ENCODE data around the gene EDNRA. TPM values are rescaled to one million over a fixed set of nuclear protein-coding genes. Genes with fewer than 3 reads are reported as not detected.

EDNRA gene
- polyA plus RNA-seq (2012; ENCODE audit: insufficient read length, low read depth), result 21.1 TPM

GRCh38 chr4:147480891-147481576 is at the start of gene EDNRA:
TSS of gene EDNRA (plus strand) at chr4:147481097. CDS start at chr4:147485682, 4,585 bp downstream.
- TF ChIP-seq TAF1 (IDR thresholded peaks at IDR 0.05; ENCODE audit: borderline replicate concordance, insufficient read depth, low read length) (no peak), FOXP2 (optimal IDR thresholded peaks at IDR 0.05; ENCODE audit: borderline replicate concordance, extremely low read depth, extremely low read length, insufficient read depth) (peak; percentile 22), POLR2AphosphoS5 (IDR thresholded peaks at IDR 0.05; ENCODE audit: low read depth, low read length) (0 out of 2 replicates have a peak, but pooled peaks have one; percentile 49), SIN3A (IDR thresholded peaks at IDR 0.05; ENCODE audit: borderline replicate concordance, insufficient read depth, low read length) (0 out of 2 replicates have a peak, but pooled peaks have one; percentile 32)

- TF ChIP-seq TAF1 (IDR thresholded peaks at IDR 0.05; ENCODE audit: borderline replicate concordance, insufficient read depth, low read length) (no peak), POLR2AphosphoS5 (IDR thresholded peaks at IDR 0.05; ENCODE audit: low read depth, low read length) (no peak), REST (IDR thresholded peaks at IDR 0.05; ENCODE audit: insufficient read depth in 1 of 2, low read depth in 2 of 2, low read length in 2 of 2) (no peak), FOXP2 (optimal IDR thresholded peaks at IDR 0.05; ENCODE audit: borderline replicate concordance, extremely low read depth, extremely low read length, insufficient read depth) (no peak), SIN3A (IDR thresholded peaks at IDR 0.05; ENCODE audit: borderline replicate concordance, insufficient read depth, low read length) (no peak)
Measured at GRCh38 chr4:147440442-147440841, 40.5 kb upstream of the EDNRA start.

- TF ChIP-seq REST (IDR thresholded peaks at IDR 0.05; ENCODE audit: insufficient read depth in 1 of 2, low read depth in 2 of 2, low read length in 2 of 2) (no peak), POLR2AphosphoS5 (IDR thresholded peaks at IDR 0.05; ENCODE audit: low read depth, low read length) (no peak), FOXP2 (optimal IDR thresholded peaks at IDR 0.05; ENCODE audit: borderline replicate concordance, extremely low read depth, extremely low read length, insufficient read depth) (no peak), SIN3A (IDR thresholded peaks at IDR 0.05; ENCODE audit: borderline replicate concordance, insufficient read depth, low read length) (no peak), TAF1 (IDR thresholded peaks at IDR 0.05; ENCODE audit: borderline replicate concordance, insufficient read depth, low read length) (no peak)
Measured at GRCh38 chr4:147447786-147448185, 33.1 kb upstream of the EDNRA start.

GRCh38 chr4:147453561-147454141 is 27.2 kb upstream of the EDNRA start:
- TF ChIP-seq REST (IDR thresholded peaks at IDR 0.05; ENCODE audit: insufficient read depth in 1 of 2, low read depth in 2 of 2, low read length in 2 of 2) (no peak), TAF1 (IDR thresholded peaks at IDR 0.05; ENCODE audit: borderline replicate concordance, insufficient read depth, low read length) (no peak), FOXP2 (optimal IDR thresholded peaks at IDR 0.05; ENCODE audit: borderline replicate concordance, extremely low read depth, extremely low read length, insufficient read depth) (no peak)

GRCh38 chr4:147456706-147457105 is 24.2 kb upstream of the EDNRA start:
- no peak for TF ChIP-seq REST (IDR thresholded peaks at IDR 0.05; ENCODE audit: insufficient read depth in 1 of 2, low read depth in 2 of 2, low read length in 2 of 2)
- no peak for TF ChIP-seq FOXP2 (optimal IDR thresholded peaks at IDR 0.05; ENCODE audit: borderline replicate concordance, extremely low read depth, extremely low read length, insufficient read depth)
- TF ChIP-seq TAF1 (IDR thresholded peaks at IDR 0.05; ENCODE audit: borderline replicate concordance, insufficient read depth, low read length), result no peak
- no peak for TF ChIP-seq SIN3A (IDR thresholded peaks at IDR 0.05; ENCODE audit: borderline replicate concordance, insufficient read depth, low read length)
- TF ChIP-seq POLR2AphosphoS5 (IDR thresholded peaks at IDR 0.05; ENCODE audit: low read depth, low read length), result no peak

Data from PFSK-1 (cell line).